ENCODE data around the gene RAX2.

Gene RAX2

DNA sequence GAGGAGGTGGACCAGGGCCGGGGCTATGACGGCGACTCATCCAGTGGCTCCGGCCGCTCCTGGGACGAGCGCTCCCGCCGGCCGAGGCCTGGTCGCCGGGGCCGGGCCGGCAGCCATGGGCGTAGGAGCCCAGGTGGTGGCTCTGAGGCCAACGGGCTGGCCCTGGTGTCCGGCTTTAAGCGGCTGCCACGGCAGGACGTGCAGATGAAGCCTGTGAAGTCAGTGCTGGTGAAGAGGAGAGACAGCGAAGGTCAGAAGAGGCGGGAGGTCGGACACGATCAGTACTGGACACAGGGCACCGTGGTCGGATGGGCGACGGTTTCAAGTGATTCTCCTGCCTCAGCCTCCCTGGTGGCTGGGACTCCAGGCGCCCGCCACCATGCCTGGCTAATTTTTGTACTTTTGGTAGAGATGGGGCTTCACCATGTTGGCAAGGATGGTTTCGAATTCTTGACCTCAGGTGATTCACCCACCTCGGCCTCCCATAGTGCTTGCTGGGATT, 41.5 kb downstream of the RAX2 start:
- no peaks in the 10 kb centered on the region for H3K4me1 Mint-ChIP-seq
- ATAC-seq (replicated peaks) (no peak), DNase-seq (no peak)
- H3K27ac Mint-ChIP-seq = no peak overlapping the region
- peaks cover 0 to 8% of the 10 kb centered on the region in 2 donors for H3K27me3 Mint-ChIP-seq
- H3K9me3 Mint-ChIP-seq = peaks cover 0 to 2% of the 10 kb centered on the region in 2 donors
- no peaks in the 10 kb centered on the region for H3K36me3 Mint-ChIP-seq
- no peak overlapping the region for H3K4me3 Mint-ChIP-seq

DNA sequence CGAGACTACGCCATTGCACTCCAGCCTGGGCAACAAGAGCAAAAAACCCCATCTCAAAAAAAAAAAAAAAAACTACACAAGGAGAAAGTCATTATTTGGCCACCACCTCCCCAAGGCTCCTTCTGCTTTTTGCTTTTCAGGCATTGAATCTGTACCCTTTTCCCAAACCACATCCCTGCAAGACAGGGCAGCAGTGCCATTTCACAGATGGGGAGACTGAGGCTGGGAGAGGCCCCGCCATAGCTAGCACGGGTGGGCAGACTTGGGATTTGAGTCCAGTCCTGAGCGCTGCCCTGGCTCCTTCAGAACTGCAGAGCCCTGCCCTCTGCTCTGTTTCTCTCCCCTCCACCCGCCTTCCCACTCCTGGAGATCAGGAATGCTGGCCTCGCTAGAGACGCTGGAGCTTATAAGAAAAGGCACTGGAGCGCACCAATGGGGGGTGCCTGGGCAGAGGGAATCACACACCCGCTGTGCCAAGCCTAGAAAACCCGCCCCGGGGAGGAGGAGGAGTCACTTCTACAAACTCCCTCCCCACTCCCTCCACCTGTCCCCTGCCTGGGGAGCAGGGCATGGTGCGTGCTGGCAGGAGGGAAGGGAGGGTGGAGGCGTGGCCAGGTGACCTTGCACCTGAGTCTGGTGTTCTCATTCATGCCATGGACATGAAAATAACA, 46.3 kb downstream of the RAX2 start:
- Mint-ChIP-seq H3K4me1 (peaks cover 4 to 16% of the 10 kb centered on the region in 2 donors), H3K36me3 (peaks cover 0 to 1% of the 10 kb centered on the region in 2 donors), H3K4me3 (no peak overlapping the region), H3K27me3 (peaks cover 17 to 28% of the 10 kb centered on the region in 2 donors), H3K27ac (no peak overlapping the region), H3K9me3 (no peaks in the 10 kb centered on the region)
- DNase-seq (no peak), ATAC-seq (replicated peaks) (no peak)

DNA sequence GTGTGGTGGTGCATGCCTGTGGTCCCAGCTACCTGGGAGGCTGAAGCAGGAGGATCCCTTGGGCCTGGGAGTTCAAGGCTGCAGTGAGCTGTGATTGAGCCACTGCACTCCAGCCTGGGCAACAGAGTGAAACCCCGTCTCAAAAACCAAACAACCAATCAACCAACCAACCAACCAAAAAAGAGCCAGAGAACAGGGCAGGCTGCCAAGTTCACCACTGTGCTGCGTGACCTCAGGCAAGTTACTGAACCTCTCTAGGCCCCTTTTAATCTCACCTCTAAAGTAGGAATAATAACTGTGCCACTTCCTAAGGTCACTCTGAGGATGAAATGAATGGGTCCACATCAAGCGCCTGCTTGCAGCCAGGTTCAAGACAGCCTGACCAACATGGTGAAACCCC, 46.9 kb downstream of the RAX2 start:
- Mint-ChIP-seq H3K4me1 (peaks cover 4 to 16% of the 10 kb centered on the region in 2 donors), H3K27ac (no peak overlapping the region), H3K4me3 (no peak overlapping the region), H3K27me3 (peaks cover 17 to 35% of the 10 kb centered on the region in 2 donors), H3K9me3 (no peaks in the 10 kb centered on the region), H3K36me3 (peaks cover 0 to 1% of the 10 kb centered on the region in 2 donors)
- no peak for ATAC-seq (replicated peaks)
- DNase-seq = no peak

DNA sequence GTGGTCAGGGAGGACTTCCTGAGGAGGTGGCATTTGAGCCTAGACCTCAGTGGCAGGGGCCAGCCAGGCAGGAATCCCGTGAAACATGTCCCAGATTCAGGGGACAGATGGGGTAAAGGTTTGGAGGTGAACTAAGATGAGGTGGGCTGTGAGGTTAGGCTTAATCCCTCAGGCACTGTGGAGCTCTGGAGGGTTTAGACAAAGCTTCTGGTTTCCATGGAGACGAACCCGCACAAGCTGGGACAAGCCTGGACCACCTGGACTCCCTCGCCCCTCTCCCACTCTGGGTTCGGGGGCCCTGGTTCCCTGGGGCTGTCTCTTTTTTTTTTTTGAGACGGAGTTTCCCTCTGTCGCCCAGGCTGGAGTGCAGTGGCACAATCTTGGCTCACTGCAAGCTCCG, 48.1 kb downstream of the RAX2 start:
- Mint-ChIP-seq H3K4me3 (no peak overlapping the region), H3K27ac (no peak overlapping the region), H3K36me3 (peaks cover 0 to 1% of the 10 kb centered on the region in 2 donors), H3K27me3 (peaks cover 17 to 43% of the 10 kb centered on the region in 2 donors), H3K4me1 (peaks cover 9 to 16% of the 10 kb centered on the region in 2 donors), H3K9me3 (no peaks in the 10 kb centered on the region)
- ATAC-seq (replicated peaks) = no peak
- DNase-seq = no peak

DNA sequence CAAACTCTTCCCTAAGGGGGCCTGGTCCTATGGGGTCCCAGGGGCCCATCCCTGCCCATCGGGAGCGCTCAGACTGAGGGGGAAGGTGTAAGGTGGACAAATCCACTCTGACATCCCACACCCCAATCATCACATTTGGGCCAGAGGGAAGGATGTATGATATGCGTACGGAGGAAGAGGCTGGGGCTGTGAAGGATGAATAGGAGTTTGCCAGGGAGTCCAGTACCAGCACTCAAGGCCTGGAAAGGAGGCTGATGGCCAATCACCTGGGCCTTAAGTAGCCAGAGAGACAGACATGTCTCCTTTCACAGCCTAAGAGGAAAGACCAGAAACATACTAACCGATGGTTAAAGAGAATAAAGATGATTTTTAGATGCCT, 48.9 kb downstream of the RAX2 start:
- no peak for DNase-seq
- Mint-ChIP-seq H3K9me3 (no peaks in the 10 kb centered on the region), H3K4me1 (peaks cover 9 to 16% of the 10 kb centered on the region in 2 donors), H3K27me3 (peaks cover 17 to 48% of the 10 kb centered on the region in 2 donors), H3K36me3 (peaks cover 0 to 1% of the 10 kb centered on the region in 2 donors), H3K27ac (no peak overlapping the region), H3K4me3 (no peak overlapping the region)
- no peak for ATAC-seq (replicated peaks)

DNA sequence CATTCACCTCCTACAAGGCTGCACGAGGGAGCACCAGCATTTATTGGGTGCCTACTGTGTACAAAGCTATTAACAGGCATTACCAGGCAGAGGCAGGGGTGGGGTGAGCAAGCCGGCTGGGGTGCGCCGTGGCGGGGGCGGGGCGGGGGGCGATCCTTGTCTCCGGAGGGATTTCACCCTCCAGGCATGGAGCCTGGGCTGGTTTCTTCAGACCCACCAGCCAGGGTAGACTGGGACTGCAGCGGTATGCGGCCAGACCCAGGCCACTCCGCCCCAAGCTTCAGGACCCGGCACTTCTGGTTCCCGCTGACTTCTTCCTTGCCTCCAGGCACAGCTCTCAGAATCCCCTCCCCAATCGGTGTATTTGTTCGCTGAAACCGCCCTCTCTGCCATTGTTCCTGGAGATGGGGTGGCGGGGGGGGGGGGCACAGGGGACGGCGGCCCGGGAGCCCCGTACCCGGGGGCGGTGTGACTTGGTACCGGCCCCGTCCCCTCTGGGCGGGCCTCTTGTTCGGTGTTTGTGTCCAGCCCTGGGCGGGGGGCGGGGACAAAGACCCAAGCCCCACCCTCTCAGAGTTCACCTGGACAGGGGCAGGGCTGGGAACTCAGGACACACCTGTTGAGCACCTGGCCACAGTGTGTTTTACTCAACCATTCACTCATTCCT, 49.5 kb downstream of the RAX2 start:
- Mint-ChIP-seq H3K4me1 (peaks cover 9 to 16% of the 10 kb centered on the region in 2 donors), H3K27ac (no peak overlapping the region), H3K27me3 (peaks cover 17 to 48% of the 10 kb centered on the region in 2 donors), H3K36me3 (peaks cover 0 to 1% of the 10 kb centered on the region in 2 donors), H3K4me3 (peak overlapping the region; percentile 21 to 29), H3K9me3 (no peaks in the 10 kb centered on the region)
- ATAC-seq (replicated peaks) (no peak), DNase-seq (no peak)

DNA sequence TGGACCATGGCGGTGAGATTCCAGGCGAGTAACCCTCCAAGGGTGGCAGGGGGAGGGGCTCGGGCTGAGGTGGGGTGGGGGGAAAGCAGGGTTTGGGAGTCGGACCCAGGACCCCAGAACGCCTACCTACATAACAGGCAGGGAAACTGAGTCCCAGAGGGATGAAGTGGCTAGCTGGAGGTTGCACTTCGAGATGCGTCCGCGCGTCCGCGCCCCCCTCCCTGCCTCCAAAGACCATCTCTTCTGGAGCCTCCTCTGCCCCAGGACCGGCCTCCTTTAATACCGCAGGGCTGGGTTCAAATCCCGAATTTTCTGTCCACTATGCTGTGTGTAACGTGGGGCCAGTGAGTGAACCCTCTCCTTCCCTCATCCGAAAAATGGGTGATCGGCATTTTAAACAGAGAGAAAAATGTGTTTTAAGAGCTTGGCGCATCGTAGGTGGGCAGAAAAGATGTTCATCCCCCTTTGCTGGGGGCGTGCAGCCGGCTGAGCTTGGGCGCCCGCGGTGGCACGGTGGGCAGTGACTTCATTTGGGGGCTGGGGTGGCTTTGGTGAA, 50.1 kb downstream of the RAX2 start:
- Mint-ChIP-seq H3K4me1 (peaks cover 9 to 16% of the 10 kb centered on the region in 2 donors), H3K27ac (no peak overlapping the region)

DNA sequence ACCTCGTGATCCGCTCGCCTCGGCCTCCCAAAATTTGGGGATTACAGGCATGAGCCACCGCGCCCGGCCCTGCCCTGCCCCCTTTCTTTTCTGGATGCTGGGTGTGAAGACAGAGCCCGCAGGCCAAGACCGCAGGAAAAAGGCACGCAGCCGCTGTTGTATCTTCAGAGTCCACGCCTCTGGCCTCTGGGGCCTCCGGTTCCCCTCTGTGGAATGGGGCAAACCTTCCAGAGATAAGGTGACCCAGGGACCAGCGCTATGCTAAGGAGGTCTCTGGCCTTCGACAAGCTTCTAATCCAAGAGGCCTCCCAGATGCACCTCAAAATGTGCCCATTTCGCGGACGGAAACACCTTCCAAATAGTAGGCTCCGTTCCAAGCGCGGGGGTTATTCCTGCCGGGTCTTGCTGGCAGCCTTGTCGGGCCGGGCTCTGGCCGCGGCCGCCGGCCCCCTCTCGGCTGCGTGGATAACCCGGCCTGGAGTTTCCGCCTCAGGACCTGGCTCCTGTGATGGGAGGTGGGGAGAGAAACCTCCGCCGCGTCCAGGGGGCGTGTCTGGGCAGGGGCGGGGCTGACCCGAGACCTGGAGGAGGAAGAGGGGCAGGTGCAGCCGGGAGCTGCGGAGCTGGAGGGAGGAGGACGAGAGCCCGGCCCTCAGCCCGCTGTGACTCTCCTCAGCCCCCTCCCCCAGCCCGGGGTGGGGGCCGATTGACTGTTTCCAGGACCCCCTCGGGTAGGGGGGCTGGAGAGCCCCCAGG, 50.7 kb downstream of the RAX2 start:
- Mint-ChIP-seq H3K9me3 (no peaks in the 10 kb centered on the region), H3K36me3 (peaks cover 0 to 1% of the 10 kb centered on the region in 2 donors), H3K27ac (peak overlapping the region; percentile 25), H3K27me3 (peaks cover 17 to 48% of the 10 kb centered on the region in 2 donors), H3K4me3 (peak overlapping the region; percentile 72 to 73), H3K4me1 (peaks cover 9 to 16% of the 10 kb centered on the region in 2 donors)
- DNase-seq (peak; percentile 86), ATAC-seq (replicated peaks) (peak; percentile 81 to 93)

More for the DNA sequence above, 50.1 kb downstream of the RAX2 start:
- Mint-ChIP-seq H3K4me3 (peak overlapping the region; percentile 21 to 73), H3K36me3 (peaks cover 0 to 1% of the 10 kb centered on the region in 2 donors), H3K9me3 (no peaks in the 10 kb centered on the region), H3K27me3 (peaks cover 17 to 48% of the 10 kb centered on the region in 2 donors)
- DNase-seq (no peak), ATAC-seq (replicated peaks) (no peak)

DNA sequence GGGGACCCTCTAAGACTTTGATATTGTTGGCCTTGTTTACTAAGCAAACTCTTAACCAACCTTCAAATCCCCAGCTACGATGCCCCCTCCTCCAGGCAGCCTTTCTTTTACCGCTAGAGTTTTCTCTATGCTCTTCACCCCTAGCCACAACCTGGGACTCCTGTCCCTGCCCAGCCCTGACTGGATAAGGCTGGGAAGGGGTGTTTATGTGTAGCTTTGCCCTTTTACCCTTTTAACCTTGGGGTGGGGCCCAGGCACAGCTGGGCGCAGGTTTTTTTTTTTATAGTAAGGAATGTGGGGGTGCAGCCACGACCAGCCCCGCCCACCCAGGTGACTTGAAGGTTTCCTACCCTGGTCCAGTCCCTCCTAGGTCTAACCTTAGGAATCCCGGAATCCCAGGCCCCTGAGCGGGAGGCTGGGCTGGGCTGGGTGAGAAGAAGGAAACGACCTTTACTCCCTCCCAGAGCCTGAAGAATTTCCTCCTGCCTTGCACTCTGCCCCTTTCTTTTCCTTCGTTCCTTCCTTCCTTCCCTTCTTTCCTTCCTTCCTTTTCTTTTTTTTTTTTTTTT, 51.6 kb downstream of the RAX2 start:
- Mint-ChIP-seq H3K9me3 (no peaks in the 10 kb centered on the region), H3K4me1 (peaks cover 9 to 16% of the 10 kb centered on the region in 2 donors), H3K4me3 (no peak overlapping the region), H3K27ac (peak overlapping the region; percentile 9), H3K27me3 (peaks cover 17 to 48% of the 10 kb centered on the region in 2 donors), H3K36me3 (peaks cover 0 to 1% of the 10 kb centered on the region in 2 donors)
- DNase-seq = no peak
- ATAC-seq (replicated peaks) = no peak

DNA sequence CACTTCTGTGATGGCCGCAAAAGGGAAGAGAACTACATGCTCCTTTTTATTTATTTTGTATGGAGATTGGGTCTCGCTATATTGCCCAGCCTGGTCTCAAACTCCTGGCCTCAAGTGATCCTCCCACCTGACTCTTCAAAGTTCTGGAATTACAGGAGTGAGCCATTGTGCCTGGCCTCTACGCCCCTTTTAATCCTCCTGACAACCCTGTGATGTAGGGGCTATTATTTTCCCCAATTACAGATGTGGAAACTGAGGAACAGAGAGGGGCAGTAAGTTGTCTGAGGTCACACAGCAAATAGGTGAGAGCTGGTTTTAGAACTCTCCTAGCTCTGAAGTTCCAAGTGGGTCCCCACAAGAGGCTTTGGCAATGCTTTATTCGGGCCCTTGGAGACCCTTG, 52.2 kb downstream of the RAX2 start:
- Mint-ChIP-seq H3K27me3 (peaks cover 17 to 48% of the 10 kb centered on the region in 2 donors), H3K27ac (no peak overlapping the region), H3K36me3 (peaks cover 0 to 1% of the 10 kb centered on the region in 2 donors), H3K9me3 (no peaks in the 10 kb centered on the region), H3K4me1 (peaks cover 9 to 16% of the 10 kb centered on the region in 2 donors), H3K4me3 (no peak overlapping the region)
- DNase-seq (no peak), ATAC-seq (replicated peaks) (no peak)

Measured in stimulated activated naive B cell treated with anti-CD40 and anti-IgM and Interleukin-4, amounts not matched to agents 10 μg/mL and 1 μg/mL and 100 μg/mL, for 72 hours (primary cell).